Thymus (tissue), 11 donors: ENCODE measurements around the gene VPS9D1. TPM values are rescaled to one million over a fixed set of nuclear protein-coding genes. Genes with fewer than 3 reads are reported as not detected.
"Not testable (repeated sequence)": the region's sequence is repeated elsewhere in the genome, so short reads cannot be mapped to it uniquely, and the experiment has no call there.

Source experiments
- DNase-seq, 9 donors: peaks; one replicate each; pipeline ENCODE4 v3.0.0-alpha.2; 2013; ENCODE audit warnings: low spot score in 9 of 9, low read depth in 6 of 9, missing footprints in 1 of 9
- H3K27ac ChIP-seq, 2 donors: one replicate each; pipeline ENCODE4 v1.5.1; 2013; ENCODE audit warnings: control low read depth in 1 of 2, low read depth in 1 of 2, low read length in 1 of 2, mild to moderate bottlenecking in 1 of 2, moderate library complexity in 1 of 2
- H3K27me3 ChIP-seq, 2 donors: one replicate each; pipeline ENCODE4 v1.5.1; 2013; ENCODE audit warnings: low read length in 1 of 2; ENCODE audit not compliant: control insufficient read depth in 2 of 2, insufficient read depth in 1 of 2
- H3K36me3 ChIP-seq, 2 donors: one replicate each; pipeline ENCODE4 v1.5.1; 2013; ENCODE audit warnings: low read length in 1 of 2, mild to moderate bottlenecking in 1 of 2, moderate library complexity in 1 of 2; ENCODE audit not compliant: control insufficient read depth in 2 of 2, insufficient read depth in 2 of 2
- H3K4me1 ChIP-seq, 2 donors: one replicate each; pipeline ENCODE4 v1.5.1; 2013; ENCODE audit warnings: low read length in 2 of 2; ENCODE audit not compliant: control insufficient read depth in 2 of 2, insufficient read depth in 2 of 2
- H3K4me3 ChIP-seq, 2 donors: one replicate each; pipeline ENCODE4 v1.5.1; 2013; ENCODE audit warnings: low read length in 2 of 2, control low read depth in 1 of 2, mild to moderate bottlenecking in 1 of 2
- H3K9me3 ChIP-seq, 2 donors: one replicate each; pipeline ENCODE4 v1.5.1; 2013; ENCODE audit warnings: low read length in 1 of 2, mild to moderate bottlenecking in 1 of 2; ENCODE audit not compliant: control insufficient read depth in 2 of 2, insufficient read depth in 1 of 2
- WGBS: extraction: QIAGEN DNeasy Blood & Tissue Kit; methylation state at CpG from one replicate; pipeline ENCODE4 v1.1.7; 2013; 5-methylcytosine and 5-hydroxymethylcytosine counted together
- polyA plus RNA-seq: library from polyadenylated mRNA; stranded (reverse); fragments of 200-250 nt; gene quantifications from one replicate; pipeline ENCODE4 v1.2.3, GENCODE V29; 2013
- total RNA-seq: library from RNA; stranded (reverse); fragments of 120-200 nt; gene quantifications from one replicate; pipeline ENCODE4 v1.2.4, GENCODE V29; 2013
- donor health status: healthy.

The VPS9D1 gene
- total and polyA plus RNA-seq, 2 donors: 2.1 to 25.1 TPM

GRCh38 chr16:89698717-89699116 is 22.0 kb downstream of the VPS9D1 start:
- not testable (repeated sequence) for H3K4me3 ChIP-seq, H3K9me3 ChIP-seq, H3K27ac ChIP-seq, H3K27me3 ChIP-seq, DNase-seq
- 99% methylated on average over 14 of the region's 14 CpGs for WGBS
- peaks cover 16 to 35% of the 10 kb centered on the region in 2 donors for H3K36me3 ChIP-seq
- peaks cover 24 to 30% of the 10 kb centered on the region in 2 donors for H3K4me1 ChIP-seq

DNA sequence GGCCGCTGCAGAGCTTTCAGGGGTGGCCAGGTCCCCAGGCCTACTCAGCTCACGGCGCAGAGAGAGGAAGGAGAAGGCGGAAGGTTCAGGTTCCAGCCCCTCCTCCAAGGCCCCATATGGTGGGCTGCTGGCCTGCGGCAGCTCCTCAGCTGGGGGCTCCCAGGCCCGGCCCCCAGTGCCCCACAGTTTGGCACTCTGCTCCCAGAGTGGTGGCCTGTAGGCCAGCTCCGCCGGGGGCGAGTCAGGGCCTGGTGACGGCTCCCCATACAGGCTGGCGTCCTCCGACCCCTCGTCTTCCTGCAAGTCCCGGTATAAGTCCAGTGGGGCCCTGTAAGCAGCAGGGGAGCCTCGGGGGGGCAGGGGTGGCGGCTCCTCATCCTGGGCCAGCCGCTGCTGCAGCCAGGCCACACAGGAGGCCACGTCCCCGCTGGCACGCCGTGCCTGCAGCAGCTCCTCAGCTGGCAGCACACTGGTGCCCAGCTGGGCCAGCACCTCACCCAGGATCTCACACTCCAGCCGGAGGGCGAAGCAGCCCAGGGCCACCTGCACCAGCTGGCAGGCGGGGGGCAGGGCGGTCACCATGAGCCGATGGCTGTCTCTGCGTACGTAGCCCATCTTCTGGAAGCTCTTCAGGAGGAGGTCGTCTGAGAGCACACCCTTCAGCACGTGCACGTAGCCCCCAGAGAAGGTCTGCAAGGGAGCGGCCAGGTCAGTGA is 22.9 kb downstream of the VPS9D1 start:
- H3K27ac ChIP-seq: no peak overlapping the region
- H3K27me3 ChIP-seq: no peaks in the 10 kb centered on the region
- WGBS: 98% methylated on average over 32 of the region's 32 CpGs
- no peak overlapping the region for H3K4me3 ChIP-seq
- DNase-seq: no peak
- no peaks in the 10 kb centered on the region for H3K9me3 ChIP-seq
- peaks cover 24 to 30% of the 10 kb centered on the region in 2 donors for H3K4me1 ChIP-seq
- peaks cover 24 to 43% of the 10 kb centered on the region in 2 donors for H3K36me3 ChIP-seq

DNA sequence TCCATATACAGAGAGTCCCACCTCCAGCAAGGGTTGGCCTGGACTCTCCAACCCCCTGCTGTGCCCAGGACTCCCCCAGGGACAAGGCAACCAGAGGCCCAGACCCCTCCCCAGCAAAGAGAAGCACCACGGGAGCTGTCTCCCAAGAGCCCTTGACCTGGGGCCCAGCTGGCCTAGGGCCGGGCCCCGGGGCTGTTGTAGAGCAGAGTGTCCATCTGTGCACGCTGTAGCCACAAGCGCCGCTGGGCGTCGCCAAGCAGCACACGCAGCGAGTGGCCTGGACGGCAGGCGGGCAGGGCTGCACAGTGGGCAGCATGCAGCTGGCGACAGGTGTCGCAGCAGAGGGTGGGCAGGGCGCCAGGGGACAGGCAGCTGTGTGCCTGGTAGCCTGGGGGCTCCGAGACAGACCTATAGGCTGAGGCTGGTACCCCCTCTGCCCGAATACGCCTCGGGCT is 23.5 kb downstream of the VPS9D1 start:
- WGBS: 98% methylated on average over 19 of the region's 19 CpGs
- Histone ChIP-seq H3K4me3 (no peak overlapping the region), H3K27me3 (no peaks in the 10 kb centered on the region), H3K36me3 (peaks cover 28 to 47% of the 10 kb centered on the region in 2 donors), H3K27ac (no peak overlapping the region), H3K4me1 (peaks cover 22 to 25% of the 10 kb centered on the region in 2 donors), H3K9me3 (no peaks in the 10 kb centered on the region)
- no peak for DNase-seq

DNA sequence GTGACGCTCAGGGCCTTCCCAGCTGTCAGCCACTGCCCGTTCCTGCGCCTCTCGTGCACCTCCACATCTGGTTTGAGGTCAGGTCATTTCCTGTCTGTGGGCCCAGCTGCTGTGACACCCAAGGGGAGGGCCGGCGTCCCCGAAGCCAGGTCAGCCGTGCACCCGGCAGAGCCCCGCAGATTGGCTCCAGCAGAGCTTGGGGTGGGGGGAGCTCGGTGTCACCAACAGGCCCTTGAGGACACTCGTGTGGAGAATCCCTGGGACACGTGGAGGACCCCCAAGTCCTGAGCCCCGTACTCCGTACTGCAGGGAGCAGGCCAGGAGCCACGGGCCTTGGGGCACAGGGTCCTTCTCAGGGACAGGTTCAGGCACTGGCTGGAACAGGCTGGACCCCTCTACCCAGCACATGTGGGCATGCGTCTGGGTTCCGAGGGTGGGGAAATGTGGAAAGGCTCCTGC is 24.0 kb downstream of the VPS9D1 start:
- peak in 2 of 9 donors; percentile 39 to 56 for DNase-seq
- 45% methylated on average over 18 of the region's 18 CpGs for WGBS
- H3K27me3 ChIP-seq: no peaks in the 10 kb centered on the region
- peaks cover 21 to 23% of the 10 kb centered on the region in 2 donors for H3K4me1 ChIP-seq
- H3K36me3 ChIP-seq: peaks cover 33 to 52% of the 10 kb centered on the region in 2 donors
- H3K27ac ChIP-seq: no peak overlapping the region
- H3K9me3 ChIP-seq: no peaks in the 10 kb centered on the region
- H3K4me3 ChIP-seq: no peak overlapping the region

GRCh38 chr16:89695875-89696669 is 24.6 kb downstream of the VPS9D1 start:
- Histone ChIP-seq H3K4me3 (no peak overlapping the region), H3K27ac (no peak overlapping the region), H3K9me3 (no peaks in the 10 kb centered on the region), H3K4me1 (peaks cover 21 to 23% of the 10 kb centered on the region in 2 donors), H3K36me3 (peaks cover 38 to 59% of the 10 kb centered on the region in 2 donors), H3K27me3 (no peaks in the 10 kb centered on the region)
- DNase-seq: no peak
- WGBS: 82% methylated on average over 25 of the region's 25 CpGs

DNA sequence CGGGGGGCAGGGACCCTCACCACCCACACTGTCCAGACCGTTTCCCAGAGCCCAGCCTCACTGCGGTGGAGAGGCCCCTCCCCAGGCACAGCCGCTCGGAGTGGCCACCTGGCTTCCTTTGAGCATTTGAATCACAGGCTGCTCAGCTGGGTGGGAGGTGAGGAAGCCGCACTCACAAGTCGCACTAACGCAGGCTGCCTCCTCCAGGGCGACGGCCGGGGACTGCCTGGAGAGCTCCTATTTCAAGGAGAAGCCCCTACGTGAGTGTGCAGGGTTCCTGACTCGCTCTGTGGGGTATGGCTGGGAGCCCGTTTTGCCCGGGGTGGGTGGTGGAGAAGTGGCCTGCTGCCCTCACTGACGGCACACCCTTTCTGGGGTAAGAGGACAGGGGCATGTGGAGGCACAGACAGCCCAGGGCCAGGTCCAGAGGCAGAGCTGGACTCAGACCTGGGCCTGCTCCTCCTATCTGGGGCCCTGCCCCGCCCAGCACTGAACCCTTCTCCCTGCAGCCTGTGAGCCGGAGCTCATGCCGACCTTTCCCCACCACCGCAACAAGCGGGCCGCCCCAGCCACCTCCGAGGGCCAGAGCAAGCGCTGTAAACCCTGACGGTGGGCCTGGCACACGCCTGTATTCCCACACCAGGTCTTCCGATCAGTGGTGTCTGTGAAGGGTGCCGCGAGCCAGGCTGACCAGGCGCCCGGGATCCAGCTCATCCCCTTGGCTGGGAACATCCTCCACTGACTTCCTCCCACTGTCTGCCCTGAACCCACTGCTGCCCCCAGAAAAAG is 25.4 kb downstream of the VPS9D1 start:
- peaks cover 44 to 65% of the 10 kb centered on the region in 2 donors for H3K36me3 ChIP-seq
- no peaks in the 10 kb centered on the region for H3K9me3 ChIP-seq
- no peak overlapping the region for H3K27ac ChIP-seq
- H3K27me3 ChIP-seq: no peaks in the 10 kb centered on the region
- 97% methylated on average over 31 of the region's 31 CpGs for WGBS
- H3K4me1 ChIP-seq: peaks cover 13 to 17% of the 10 kb centered on the region in 2 donors
- H3K4me3 ChIP-seq: no peak overlapping the region
- DNase-seq: no peak

GRCh38 chr16:89694784-89695085 is 26.0 kb downstream of the VPS9D1 start:
- WGBS: 97% methylated on average over 23 of the region's 23 CpGs
- not testable (repeated sequence) for DNase-seq, H3K4me3 ChIP-seq, H3K9me3 ChIP-seq, H3K27me3 ChIP-seq, H3K27ac ChIP-seq
- Histone ChIP-seq H3K36me3 (peaks cover 45 to 66% of the 10 kb centered on the region in 2 donors), H3K4me1 (peaks cover 9 to 12% of the 10 kb centered on the region in 2 donors)

- Histone ChIP-seq H3K9me3 (no peaks in the 10 kb centered on the region), H3K36me3 (peaks cover 49 to 70% of the 10 kb centered on the region in 2 donors), H3K27ac (no peak overlapping the region), H3K4me3 (no peak overlapping the region), H3K27me3 (no peaks in the 10 kb centered on the region), H3K4me1 (peaks cover 7 to 10% of the 10 kb centered on the region in 2 donors)
- no peak for DNase-seq
- 95% methylated on average over 32 of the region's 32 CpGs for WGBS
Measured at GRCh38 chr16:89693931-89694783, 26.5 kb downstream of the VPS9D1 start.
